AG20443 (cell line): ENCODE data around the gene ESRRB.

Source experiments
- DNase-seq: peaks from one replicate; pipeline ENCODE4 v3.0.0; 2012; ENCODE audit warnings: low spot score, mixed read lengths

Gene ESRRB

DNA sequence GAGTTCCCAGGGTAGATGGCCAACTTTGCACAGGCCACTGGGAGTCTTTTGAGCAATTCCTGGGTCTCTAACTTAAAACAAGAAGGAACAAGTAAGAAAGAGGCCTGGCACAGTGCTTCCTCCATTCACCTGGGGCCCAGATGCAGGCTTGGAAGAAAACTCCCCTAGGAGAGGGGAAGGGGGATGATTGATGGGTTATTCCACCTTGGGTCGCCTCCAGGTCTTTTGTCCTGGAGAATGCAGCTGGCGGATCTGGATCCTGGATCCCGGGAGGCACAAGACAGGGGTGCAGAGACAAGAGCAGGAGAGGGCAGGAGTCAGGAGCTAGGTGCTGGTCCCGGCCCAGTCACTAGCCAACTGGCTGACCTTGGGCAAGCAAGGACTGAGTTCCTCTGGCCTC lies 74.5 kb downstream of the ESRRB start:
- DNase-seq = no peak

DNA sequence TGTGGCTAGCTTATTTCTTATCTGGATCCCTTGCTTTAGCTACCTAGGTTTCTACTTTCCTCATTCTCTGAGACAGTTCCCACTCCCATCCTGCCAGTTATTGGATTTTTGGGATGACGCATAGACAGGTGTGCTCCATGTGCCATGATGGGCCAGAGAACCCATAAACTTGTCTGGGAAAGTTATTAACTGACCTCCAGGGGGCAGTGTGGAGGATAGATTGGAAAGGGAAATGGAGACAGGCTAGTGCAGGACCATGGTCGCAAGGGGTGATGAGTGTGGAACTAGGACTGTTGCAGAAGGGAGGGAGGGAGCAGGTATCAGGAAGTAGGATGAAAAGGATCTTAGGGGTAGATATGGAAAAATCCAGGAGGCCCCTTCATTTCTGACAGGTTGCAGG lies 80.3 kb downstream of the ESRRB start:
- DNase-seq = peak; percentile 40

DNA sequence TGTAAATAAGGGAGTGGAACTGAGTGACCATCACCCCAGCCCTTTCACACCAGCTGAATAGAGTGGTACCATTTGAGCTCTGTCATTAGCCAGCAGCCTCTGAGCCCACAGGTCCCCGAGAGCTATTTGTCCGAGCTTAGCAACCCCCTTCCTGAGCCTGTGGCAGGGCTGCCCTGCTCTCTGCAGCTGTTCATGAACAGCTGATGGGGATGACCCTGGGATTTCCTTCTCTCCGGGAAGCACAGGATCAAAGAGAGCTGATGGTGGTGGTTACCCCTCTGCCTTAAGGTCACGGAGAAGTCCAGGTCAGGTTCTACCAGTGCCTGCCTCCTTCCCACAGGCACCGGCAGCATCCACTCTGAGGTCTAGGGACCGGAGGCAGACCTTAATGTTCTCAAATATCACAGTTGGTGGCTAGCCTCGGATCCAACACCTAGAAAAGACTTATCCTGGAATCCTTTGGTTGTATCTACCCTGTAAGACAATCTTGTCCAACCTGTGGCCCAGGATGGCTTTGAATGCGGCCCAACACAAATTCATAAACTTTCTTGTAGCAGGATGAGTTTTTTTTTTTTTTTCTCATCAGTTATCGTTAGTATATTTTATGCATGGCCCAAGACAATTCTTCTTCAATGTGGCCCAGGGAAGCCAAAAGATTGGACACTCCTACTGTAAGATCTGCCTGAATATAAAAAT lies 81.1 kb downstream of the ESRRB start:
- DNase-seq = no peak

DNA sequence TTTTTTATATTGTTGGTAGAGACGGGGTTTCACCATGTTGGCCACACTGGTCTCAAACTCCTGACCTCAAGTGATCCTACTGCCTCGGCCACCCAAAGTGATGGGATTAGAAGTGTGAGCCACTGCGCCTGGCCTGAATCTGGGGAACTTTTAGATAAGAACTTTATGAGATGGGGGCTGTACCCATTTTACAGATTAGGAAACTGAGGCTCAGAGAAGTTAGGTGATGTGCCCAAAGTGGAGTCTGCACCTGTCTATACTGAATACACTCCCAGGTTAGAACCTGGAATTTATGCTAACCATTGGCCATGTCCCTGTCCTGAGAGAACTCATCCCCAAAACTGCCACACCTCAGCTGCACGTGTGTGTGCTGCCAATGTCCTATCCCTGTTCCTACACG lies 81.9 kb downstream of the ESRRB start:
- no peak for DNase-seq

DNA sequence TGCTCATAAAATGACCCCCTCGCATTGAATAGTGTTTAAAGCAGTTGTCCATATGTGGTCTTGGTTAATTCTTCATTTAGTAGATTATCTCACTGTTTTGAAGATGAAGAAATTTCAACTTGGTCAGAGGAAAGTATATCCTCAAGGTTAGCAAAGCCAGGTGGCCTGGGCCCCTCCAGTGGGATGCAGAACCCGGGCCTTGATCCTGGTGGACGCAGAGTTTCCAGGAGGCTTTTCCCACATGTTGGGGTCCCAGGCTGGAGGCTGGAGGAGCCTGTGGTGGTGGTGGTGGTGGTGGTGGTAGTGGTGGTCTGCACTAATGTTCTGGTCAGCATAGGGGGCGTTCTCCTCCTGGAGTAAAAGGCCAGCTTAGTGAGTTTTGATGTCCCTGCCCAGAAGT lies 85.9 kb downstream of the ESRRB start:
- DNase-seq = no peak

DNA sequence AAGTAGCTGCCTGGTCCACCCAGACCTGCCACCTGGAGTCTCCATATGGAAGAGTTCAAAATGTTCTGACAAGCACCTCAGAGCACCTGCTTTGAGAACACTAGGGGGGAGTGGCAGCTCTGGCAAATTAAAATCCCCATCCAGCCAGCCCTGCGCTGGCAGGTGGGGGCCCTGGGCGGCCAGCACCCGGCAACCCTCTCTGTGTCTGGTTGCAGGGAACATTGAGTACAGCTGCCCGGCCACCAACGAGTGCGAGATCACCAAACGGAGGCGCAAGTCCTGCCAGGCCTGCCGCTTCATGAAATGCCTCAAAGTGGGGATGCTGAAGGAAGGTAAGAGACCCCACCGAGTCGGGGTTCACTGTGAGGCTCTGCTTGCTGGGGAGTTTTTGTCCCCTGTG lies 86.4 kb downstream of the ESRRB start:
- DNase-seq = no peak

DNA sequence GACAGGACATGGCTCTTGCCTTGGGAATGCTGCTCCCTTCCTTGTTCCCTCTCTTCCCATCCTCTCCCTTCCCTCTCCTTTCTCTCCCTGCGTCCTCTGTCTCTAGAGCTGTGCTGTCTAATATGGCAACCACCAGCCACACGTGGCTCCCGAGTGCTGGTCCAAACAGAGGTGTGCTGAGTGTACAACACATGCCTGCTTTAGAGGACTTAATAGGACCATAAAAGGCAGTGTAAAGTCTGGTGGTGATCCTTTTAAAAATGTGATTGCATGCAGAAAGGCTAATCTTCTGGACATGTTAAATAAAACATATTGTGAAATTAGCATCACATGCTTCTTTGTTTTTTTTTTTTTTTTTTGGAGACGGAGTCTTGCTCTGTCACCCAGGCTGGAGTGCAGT lies 87.2 kb downstream of the ESRRB start:
- no peak for DNase-seq

DNA sequence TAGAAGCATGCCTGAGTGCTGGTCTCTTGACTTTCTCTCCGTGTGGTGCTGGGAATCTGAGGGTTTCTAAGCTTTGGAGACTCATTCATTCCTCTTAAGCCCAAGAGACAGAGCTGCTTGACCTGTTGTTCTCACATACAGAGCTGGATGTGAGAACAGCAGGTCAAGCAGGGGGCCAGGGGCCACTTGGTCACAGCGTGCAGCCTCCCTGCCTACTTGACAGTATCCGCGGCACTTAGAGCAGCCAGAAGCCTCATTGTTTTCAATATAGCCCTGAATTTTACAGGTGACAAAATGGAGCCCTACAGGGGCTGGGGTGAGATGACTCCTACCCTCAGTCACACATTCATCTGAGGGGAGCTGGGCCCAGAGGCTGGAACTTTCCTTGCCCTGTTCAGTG lies 88.9 kb downstream of the ESRRB start:
- DNase-seq = no peak

DNA sequence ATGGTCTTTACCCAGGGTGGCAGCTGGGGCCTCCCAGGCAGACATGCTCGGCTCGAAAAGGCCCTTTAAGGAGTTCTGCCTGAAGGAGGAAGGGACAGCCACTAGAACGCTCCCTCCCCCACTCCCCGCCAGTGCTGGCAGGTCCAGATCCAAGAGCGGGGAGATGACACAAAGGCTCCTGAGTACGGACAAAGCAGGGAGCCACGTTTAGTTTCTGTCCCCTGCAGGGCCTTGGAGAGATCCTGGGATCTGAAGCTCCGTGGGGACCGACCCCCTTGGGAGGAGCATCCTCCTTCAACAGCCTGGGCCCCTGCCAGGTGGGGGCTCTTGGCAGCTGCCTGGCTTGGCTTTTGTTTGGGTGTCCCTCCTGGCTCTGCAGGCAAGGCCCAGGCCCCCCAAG lies 89.7 kb downstream of the ESRRB start:
- DNase-seq = no peak

DNA sequence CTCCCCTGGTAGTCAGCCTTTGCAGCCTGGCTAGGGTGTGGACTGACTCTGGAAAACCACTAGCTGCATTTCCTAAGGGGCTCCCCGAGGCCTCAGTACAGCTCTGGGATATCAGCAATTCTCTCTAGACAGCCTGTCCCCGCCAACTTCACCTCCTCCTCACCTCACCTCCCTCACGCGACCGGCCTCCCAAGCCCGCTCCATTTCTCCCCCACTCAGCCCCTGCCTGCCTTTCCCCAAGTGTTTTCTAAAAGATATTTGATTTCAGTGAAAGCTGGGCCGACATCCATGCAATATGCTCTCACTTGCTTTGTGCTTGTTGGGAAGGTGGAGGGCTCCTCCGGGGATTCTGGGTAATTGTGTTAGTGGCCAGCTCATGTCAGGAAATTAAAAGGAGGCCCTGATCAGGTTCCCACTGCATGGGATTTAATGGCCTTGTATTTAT lies 91.8 kb downstream of the ESRRB start:
- DNase-seq = no peak

DNA sequence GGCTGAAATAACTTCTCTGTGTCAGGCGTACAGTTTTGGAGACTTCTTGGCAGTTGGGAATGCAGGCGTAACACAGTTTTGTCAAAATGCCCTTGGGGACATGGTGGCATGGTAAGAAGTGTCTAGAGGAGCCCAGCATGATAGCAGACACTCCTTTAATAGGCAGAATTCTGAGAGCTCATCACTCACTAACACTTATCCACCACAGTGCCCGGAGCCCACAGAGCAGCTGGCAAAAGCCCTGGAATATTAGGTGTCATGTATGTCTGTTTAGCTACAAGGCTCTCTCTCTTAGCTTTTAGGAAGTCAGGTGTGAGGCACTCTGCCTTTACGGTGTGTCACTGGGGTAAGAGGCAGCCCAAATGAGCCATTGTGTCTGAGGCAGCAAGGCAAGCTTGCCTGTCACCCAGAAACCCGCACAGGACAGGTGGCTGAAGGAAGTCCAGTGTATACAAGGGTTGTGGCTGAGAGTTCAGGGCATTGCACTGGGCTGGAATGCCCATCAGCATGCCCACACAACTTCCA lies 96.3 kb downstream of the ESRRB start:
- DNase-seq = no peak

DNA sequence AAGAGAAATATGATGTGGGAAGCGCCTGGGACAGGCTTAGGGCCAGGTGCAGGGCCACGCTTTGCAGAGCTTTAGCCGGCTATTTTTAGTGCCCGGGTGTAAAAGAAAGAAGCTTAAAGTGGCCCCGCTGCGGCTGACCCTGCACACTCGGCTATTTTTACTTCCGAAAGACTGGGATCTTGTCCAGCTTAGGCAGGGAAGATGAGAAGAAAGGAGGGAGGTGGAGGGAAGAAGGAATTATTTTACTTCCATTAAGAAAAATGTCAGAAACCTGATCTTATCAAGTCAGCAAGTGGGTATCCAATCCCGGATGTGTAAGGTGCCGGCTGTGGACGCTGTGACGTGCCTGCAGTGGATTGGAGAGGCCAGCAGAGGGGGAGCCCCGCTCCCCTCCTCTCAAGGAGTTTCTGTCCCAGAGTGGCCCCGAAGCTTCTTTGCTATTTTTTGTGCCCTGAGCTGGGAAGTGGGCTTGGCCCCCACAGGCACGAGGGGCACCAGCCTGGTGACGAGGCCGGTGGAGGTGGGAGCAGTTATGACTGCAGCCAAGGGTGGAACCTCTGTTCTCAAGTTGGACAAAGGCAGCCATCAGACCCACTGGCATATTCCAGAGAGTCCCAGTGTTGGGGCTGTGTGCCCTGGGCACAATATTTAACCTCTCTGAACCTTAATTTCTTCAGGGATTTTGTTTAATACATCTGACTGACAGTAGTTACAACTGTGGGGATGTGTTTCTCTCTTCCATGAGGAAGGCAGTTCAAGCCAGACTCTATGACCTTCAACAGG lies 97.7 kb downstream of the ESRRB start:
- DNase-seq = no peak

DNA sequence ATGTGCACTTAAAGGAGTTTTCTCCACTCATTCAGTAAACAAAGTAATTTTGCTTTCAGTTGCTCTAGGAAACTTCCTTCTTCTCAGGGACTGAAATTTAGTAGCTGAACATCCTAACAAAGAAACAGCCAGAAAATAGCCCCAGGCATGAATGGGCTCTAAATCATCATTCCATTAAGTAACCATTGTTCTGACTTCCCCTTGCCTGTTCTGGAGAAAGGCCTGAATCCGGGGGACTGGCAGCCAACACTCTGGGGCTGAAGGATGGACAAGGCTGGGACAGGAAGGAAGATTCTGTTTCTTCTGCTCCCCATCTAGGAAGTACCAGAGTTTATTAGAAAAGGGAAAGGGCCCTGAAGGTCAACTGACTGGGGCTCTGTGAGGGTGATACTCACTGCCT lies 104.5 kb downstream of the ESRRB start:
- no peak for DNase-seq

DNA sequence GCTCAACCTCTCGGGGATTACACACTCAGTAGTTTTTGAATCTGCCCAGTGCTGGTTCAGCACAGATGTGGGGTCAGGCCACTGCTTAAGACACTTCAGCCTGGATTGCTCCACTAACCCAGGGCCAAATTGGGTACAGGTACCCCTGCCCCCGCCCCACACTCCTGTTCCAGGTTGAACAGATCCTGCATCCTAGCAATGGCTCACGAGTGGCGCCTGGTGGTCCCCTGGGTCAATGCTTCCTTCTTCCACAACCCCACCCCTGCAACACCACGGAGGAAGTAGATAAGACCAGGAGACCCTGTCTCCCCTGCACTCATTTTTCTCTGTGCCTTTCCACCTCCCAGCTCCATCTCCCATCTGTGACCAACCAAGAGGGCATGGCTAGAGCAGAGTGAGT lies 108.4 kb downstream of the ESRRB start:
- no peak for DNase-seq

DNA sequence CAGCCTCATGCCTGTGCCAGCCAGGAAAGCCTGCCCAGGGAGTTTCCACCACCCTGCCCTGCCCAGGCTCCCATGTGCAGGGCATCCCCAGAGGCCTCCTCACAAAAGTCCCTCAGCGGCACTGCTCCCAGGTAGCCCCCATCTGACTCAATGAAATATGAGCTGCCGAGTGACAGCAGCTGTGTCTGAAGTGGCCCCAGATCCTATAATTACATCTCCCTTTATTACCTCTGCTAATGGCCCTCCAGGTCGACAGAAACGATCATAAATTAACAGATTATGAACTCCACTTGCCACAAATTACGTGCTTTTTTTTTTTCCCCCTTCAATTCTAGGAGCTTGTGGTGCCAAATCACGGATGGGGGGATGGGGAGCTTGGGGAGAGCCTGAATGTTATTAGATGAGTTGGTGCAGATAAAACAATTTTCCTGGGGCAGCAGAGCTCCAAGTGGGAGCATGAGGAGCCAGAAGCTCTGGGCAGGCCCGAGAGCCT lies 110.4 kb downstream of the ESRRB start:
- no peak for DNase-seq

DNA sequence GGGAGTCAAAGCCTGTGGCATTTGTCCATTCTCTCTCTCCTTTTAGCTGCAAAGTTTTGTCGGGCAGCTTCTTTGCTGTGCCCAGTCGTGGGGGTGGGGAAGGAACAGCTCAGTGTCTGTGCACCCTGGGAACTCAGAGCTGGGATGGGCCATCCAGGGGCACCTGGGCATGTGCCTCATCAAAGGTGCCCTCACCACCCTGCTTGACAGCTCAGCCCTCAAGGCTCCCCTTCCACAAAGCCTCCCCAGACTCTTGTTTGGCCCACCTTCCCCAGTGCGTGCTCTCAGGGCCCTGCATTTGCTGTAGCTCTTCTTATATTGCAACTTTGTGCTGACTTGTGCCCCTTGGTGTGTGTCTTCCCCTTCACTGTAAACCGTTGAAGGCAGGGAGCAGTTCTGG lies 112.6 kb downstream of the ESRRB start:
- DNase-seq = no peak

DNA sequence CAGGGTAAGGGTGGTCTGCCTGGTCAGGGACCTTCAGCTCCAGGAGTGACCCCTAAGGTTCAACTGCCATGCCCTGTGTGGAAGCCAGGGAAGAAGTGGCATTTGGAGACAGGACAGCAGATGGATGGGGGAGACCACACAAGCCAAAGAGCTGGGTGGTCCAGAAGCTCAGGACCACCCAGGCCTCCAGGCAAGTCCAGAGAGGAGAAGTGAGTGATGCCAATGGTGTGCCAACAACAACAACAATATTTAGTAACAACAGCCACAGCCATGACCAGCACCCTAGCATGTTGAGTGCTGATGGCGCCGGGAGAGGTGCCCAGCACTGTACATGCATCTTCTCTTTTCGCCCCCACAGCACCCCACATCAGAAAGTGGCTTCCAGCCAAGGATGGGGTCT lies 113.7 kb downstream of the ESRRB start:
- DNase-seq = no peak

DNA sequence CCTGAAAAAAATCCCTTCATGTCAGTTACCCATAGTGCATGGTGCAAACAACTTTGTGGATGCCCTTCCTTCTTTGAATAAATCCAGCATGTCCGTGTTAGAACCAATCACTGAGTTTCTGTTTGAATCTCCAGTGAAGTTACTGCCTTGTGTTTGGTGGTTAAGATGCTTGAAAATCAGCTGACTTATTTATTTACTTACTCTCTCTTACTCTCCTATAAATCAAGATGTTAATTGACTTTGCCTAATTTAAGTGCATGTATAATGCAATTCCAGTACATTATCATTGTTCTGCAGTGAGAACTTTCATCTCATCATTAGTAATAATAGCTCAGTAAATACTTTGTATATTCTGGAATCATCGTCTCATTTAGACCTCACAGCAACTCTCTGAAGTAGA lies 114.2 kb downstream of the ESRRB start:
- no peak for DNase-seq

DNA sequence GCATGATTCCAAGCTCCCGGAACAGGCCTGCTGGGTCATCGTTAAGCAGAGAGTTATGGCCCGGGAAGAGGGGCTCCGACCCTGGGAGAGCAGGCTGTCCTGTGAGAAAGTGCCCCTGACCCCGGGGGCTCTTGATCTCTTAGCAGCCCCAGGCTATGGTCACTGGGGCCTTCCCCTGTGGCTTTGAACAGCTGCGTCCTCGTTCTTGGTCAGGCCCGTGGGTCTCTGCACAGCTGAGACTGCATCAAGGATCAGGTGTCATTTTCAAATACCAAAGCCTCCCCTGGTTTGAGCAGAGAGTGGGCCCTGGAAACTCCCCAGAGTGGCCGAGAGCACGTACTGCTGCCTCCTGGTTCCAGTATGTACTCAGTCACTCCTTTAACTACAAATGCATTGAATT lies 114.8 kb downstream of the ESRRB start:
- DNase-seq = no peak

DNA sequence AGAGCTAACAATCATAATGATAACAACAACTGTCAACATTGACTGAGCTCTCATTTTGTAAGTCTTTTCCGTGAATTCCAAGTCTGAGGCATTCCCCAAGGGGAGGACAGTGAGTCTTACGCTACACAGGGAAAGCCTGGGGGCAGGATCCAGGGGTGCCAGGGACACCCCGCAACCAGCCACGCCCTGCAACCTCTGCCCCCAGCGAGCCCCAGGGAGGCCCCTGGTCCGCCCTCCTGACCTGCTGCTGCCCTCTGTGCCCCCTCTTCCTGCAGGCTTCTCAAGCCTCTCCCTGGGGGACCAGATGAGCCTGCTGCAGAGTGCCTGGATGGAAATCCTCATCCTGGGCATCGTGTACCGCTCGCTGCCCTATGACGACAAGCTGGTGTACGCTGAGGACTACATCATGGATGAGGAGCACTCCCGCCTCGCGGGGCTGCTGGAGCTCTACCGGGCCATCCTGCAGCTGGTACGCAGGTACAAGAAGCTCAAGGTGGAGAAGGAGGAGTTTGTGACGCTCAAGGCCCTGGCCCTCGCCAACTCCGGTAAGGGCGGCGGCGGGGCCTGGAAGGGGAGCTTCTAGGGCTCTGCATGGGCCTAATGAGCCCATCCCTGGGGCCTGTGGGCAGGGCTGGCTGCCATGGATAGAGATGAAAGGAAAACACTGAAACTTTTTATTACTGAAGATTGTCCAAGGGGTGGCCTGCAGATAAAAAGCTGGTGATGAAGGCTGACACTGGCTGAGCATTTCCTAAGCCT lies 115.4 kb downstream of the ESRRB start:
- DNase-seq = no peak

DNA sequence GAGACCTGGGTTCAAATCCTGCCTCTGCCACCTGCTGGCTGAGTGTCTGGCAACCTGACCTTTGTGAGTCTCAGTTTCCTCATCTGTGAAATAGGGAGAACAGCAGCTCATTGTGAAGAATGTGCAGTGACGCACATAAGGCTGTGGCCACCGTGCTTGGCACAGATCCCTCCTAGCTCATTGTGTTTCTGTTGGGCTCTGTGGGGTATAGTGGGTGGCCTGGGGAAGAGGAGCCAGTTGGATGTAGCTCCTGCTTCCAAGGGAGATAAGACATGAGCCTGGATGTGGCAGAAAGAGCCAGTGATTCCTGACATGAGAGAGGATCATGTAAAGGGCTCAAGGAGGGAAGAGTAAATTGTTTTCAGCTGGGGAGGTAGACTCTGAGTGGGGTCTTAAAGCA lies 120.0 kb downstream of the ESRRB start:
- DNase-seq = no peak

DNA sequence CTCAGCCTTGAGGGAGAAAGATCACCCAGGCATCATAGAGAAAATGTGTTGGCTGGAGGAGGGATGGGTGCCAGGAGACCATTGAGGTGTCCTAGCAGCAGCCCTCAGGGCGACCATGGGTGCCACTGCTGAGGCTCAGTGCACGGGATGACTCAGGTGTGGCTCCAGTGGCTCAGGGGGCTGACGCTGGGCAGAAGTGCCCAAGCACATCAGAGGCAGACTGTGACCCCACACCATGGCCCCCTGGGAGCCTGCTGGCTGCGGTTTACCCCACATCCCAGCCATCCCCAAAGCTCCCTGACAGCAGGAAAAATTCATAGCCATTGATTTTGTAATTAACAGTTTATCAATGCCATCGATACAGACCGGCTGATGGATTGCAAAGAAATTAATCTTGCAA lies 120.7 kb downstream of the ESRRB start:
- no peak for DNase-seq
